Left renal cortex interstitium (tissue), 4 donors: ENCODE data around the gene ZDHHC14. TPM values are rescaled to one million over a fixed set of nuclear protein-coding genes. Genes with fewer than 3 reads are reported as not detected.
"Not testable (repeated sequence)": the region's sequence is repeated elsewhere in the genome, so short reads cannot be mapped to it uniquely, and the experiment has no call there.

ENCODE experiments used
- DNase-seq, 4 donors: peaks; one replicate each; pipeline ENCODE4 v3.0.0-alpha.2; 2013; ENCODE audit warnings: low read depth in 4 of 4, low spot score in 2 of 4, missing footprints in 1 of 4
- polyA plus RNA-seq, 4 donors: library from polyadenylated mRNA; unstranded; fragments of 120-200 nt; gene quantifications; one replicate each; pipeline ENCODE4 v1.2.1, GENCODE V29; 2013; ENCODE audit not compliant: insufficient read length in 4 of 4

The ZDHHC14 gene
- polyA plus RNA-seq, 4 donors: 18.8 to 21.6 (median 19.9) TPM

DNA sequence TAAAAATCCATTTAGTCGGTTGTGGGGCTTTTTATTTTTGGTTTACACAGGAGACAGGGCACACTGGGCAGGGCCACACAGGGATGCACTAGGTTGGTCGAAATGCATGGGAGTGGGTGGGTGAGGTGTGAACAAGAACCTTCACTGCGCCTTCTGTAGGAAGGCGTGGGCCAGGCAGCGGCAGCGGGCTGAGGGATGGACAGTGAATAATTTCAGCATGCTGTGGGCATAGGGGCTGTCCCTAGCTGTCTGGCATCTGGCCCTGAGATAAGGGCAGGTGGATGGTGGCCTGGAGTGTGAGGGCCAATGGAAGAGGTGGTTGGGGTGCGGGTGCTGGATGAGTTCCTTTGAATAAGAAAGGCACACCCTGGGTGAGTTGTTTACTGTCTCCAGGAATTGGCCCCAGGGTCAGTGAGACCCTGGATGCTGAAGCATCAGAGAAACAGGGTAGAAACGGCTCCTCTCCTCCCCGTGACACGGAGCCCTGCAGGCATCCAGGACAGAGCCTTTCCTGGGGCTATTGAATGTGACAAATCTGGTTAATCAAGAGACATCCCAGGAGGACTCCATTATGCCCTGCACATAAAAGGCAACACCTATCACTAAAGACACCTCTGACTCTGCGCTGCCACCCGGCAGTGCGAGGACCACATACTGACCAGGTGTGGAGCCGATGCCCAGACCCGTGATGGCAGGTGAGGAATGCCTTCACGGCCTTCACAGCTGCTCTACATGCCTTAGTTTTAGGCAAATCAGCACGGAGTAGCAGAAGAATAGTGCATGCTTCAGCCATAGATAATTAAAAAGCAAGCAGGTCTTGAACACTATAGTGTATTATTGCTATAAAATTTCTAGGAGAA, 319.0 kb downstream of the ZDHHC14 start:
- DNase-seq: no peak

DNA sequence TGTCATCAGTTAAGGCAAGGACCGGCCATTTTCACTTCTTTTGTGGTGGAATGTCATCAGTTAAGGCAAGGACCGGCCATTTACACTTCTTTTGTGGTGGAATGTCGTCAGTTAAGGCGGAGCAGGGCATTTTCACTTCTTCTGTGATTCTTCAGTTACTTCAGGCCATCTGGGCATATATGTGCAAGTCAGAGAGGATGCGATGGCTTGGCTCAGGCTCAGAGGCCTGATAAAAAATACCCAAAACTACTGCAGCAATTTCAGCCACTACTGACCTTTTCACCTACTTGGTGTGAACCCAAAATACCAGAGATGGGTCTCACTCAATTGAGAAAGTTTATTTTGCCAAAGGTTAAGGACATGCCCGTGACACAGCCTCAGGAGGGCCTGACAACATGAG, 325.4 kb downstream of the ZDHHC14 start:
- DNase-seq: not testable (repeated sequence)

DNA sequence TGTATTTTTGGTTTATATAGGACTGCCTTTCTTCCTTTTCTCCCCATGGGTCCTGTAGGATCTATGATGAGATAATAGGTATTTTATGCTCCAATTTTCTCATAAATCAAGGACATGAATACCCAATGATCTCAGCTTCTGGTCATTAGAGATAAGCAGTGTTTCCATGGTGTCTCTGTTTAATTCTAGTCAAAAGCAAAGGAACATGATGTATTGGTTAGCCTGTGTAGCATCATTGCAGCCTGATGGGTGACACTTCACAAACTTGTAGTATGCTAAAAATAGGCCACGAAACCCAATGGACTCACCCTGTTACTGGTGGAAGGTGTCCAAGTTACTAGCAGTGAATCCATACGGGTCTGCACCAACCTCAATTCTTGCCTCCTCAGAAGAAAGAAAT, 325.9 kb downstream of the ZDHHC14 start:
- no peak for DNase-seq

DNA sequence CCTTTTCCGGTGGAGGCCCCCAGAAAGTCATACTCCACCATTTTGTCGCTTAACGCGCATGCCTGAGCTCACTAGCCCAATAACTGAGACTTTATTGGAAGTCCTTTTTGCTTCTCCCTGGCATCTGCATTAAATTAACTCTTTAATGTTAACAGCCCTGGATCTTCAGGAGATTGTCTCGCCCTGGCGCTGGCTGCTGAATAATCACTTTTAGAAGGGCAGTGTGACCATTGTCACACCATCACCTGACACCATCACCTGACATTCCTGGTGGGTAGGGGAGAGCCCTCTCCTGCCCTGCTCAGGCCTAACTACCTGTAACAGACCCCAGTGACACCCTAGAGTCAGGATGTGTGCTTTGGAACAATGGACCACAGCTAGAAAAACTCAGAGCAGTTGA, 326.6 kb downstream of the ZDHHC14 start:
- no peak for DNase-seq

DNA sequence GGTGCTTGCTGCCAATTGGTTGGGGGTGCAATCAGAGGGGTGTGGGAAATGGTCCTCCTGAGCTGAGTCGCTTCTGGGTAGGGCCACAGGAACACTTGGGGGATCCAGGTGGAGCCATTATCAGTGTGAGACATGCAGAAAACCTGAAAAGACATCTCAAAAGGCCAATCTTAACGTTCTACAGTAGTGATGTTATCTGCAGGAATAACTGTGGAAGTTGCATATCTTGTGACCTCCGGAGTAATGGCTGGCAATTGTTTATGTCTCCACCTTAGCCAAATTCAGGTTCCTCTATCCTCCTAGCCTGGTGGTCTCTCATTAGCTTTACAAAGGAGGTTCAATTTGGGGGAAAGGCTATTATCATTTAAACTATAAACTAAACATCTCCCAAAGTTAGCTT, 327.2 kb downstream of the ZDHHC14 start:
- DNase-seq: no peak

DNA sequence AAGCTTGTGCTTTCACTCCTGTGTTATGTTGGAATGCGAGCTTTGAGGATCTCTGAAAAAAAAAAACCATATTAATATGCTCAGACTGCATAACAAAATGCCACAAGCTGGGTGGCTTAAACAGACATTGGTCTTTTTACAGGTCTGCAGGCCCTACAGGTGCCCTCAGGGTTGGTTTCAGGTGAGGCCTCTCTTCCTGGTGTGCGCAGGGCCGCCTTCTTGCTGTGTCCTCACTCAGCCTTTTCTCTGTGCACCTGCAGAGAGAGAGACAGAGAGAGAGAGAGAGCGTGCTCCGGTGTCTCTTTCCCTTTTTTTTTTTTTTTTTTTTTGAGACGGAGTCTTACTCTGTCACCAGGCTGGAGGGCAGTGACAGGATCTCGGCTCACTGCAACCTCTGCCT, 327.9 kb downstream of the ZDHHC14 start:
- DNase-seq: no peak

DNA sequence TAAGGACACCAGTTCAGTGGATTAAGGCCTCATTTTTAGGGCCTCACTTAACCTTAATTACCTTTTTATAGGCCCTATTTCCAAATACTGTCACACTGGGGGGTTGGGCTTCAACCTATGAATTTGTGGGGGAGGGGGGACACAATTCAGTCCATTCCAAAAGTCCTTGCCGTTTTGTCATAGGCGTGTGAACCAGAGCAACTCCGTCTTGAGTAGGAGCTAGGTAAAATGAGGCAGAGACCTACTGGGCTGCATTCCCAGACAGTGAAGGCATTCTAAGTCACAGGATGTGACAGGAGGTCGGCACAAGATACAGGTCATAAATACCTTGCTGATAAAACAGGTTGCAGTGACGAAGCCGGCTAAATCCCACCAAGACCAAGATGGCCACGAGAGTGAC, 328.6 kb downstream of the ZDHHC14 start:
- DNase-seq: no peak

DNA sequence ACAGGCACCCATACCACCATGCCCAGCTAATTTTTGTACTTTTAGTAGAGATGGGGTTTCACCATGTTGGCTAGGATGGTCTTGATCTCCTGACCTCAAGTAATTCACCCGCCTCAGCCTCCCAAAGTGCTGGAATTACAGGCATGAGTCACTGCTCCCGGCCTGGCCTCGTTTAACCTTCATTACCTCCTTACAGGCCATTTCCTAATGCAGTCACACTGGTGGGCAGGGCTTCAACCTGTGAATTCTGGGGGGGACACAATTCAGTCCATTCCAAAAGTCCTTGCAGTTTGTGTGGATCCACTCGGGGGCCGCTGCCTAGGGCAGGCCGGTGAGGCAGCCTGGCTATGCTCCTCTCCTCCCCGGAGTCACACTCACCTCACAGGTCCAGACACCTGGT, 329.6 kb downstream of the ZDHHC14 start:
- DNase-seq: no peak

DNA sequence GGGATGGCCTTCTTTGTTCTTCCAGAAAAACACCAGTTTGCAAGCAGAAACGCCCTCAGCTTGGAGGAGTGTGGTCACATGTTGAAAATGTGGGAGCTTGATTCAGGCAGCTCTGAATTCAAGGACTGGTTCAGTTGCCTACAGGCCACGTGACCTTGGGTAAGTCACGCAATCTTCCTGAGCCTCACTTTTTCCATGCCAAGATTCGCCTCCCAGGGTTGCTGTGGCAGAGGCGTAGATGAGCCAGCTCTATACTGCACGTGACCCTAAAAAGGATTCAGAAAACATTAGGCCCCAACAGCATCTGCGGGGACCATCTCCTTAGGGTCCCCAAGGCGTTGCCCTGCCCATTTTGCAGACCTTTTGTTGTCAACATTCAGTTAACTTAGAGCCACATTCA, 330.1 kb downstream of the ZDHHC14 start:
- no peak for DNase-seq

DNA sequence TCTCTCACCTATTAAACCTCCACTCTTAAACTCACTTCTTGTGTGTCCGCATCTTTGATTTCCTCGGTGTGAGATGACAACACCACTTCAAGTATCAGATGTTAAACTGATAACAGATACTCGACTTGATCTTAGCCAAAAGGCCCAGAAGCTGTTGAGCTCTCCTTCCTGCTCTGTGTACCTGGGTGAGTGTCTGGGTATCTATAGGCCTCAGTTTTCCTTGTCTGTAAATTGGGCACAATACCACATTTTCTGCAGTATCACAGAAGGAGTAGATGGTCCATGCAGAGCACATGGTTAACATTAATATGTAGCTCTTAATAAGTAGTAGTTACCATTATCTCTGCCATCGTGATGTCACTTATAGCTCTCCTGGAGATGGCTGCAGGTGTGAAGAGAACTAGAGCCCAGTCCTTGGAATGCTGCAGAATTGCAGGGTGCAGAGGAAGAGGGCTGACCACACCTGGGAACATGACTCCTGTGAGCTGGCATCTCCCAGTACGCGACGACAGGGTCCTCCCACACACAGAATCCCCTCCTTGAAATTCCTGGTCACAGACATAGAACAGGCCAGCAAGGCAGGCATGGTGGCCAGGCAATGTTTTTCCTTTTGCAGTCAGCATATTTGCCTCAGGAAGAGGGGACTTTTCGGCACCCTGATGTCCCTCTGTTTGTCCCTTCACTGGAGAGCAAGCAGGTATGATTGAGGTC, 331.8 kb downstream of the ZDHHC14 start:
- no peak for DNase-seq

DNA sequence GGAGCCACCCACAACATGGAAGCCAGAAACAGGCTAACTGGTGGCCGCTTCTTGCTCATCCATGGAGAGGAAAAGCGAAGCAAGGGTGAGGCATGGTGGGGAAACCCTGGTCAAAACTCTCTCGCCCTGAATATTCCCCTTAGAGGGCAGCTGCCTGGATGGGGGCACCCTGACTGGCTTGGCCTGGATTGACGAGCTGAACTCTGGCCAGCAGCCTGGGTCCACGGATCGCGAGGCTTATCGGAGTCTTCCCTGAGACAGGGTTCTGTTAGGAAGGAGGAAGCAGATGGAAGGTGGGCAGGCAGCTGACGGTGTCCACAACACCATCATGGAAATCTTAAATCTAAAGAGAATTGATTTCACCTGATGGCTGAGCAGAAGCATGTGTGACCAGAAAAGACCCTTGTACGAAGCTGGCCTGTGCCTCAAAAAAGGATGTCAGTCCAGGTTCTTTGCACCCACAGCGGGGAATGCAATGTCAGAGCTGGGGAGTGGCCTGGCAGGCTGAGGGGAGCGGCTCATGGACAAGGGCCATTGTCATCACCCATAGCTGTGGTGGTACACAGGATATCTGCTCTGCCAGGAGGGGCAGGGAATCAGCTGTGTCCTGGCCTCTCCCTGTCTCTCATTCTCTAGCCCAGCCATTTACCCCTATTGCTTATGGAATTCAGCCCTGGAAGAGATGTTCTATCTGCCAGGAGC, 332.6 kb downstream of the ZDHHC14 start:
- DNase-seq: no peak

DNA sequence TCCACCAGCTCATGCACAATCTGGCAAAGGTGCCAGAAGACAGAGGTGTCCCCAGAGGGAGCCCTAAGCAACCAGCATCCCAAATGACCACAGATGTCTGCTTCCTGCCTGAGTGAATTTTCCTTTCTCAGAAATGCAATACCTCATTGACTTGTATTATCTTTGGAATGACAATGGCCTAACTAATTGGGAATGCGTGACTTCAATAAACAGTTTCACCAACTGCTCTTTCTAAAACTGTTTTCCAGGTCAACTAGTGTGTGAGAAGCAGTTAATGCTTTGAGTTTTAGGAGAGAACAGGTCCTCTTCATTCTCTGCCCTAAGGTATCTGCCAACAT, 333.1 kb downstream of the ZDHHC14 start:
- no peak for DNase-seq

DNA sequence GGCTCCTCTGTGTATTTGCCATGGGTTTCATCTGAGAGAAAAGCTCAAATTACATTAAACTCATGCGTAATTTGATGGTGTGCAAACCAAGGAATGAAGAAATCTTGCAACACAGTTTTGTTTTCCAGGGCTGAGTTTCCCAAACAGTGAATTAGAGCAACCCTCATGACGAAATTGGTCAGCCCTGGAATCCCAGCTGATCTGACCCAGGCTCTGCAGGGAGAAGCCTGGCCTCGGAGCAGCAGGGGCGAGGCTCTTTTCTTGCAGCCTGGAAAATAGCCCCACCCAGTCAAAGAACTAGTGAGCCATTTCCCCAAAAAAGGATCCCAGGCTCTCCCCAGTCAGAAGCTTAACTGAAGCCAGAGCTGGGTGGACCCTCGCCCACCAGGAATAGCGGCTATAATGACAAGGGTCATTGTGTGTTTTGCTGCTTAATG, 334.8 kb downstream of the ZDHHC14 start:
- DNase-seq: no peak

DNA sequence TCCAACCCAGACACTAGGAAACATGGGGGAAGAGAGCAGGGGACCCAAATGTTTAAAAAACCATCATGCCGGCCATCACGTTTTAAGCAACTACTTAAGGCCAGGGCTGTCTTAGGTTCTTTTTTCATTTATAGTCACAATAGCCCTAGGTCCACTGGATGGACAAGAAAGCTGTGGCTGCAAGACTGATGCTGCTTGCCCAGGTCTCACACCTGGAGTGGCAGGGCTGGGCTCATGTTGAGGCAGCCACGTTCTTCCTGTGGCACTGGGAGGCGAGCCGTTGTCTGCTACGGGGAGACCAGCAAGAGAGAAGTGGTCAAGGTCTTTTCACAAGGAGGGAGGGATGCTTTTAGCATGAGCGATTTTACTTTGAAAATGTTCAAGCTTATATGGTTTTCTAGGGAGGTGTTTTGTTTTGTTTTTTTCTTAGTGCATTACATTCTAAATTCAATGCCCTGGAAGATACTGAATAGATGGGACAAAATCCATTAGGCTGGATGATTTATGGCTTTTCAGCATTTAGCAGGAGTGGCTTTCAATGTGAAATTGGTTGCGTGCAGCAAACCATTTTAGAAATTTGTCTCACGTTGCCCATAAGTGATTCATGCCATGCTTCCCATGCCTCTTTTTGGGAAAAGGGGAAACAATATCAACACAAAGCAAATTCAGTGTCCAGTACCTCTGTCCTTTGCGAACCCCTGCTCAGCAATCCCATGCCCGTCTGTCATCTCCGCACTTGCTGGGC, 335.4 kb downstream of the ZDHHC14 start:
- DNase-seq: no peak

DNA sequence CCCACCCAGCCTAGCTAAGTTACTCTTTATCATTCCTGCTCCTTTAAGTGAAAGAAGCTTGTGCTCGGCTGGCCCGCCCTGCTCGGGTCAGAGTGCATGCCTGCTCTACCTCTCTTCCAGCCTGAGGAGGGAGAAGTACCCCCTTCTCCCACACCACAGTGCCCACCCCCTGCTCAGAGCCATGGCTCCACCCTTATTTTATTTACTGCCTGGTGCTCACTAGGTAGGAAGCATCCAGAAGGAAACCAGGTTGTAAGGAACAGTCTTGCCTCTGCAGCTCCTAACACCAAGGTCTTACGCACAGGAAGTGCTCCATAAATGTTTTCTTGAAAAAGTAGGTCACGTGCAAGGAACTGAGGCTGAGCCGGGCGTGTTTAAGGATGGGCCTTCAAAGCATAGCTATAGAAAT, 336.4 kb downstream of the ZDHHC14 start:
- DNase-seq: no peak

DNA sequence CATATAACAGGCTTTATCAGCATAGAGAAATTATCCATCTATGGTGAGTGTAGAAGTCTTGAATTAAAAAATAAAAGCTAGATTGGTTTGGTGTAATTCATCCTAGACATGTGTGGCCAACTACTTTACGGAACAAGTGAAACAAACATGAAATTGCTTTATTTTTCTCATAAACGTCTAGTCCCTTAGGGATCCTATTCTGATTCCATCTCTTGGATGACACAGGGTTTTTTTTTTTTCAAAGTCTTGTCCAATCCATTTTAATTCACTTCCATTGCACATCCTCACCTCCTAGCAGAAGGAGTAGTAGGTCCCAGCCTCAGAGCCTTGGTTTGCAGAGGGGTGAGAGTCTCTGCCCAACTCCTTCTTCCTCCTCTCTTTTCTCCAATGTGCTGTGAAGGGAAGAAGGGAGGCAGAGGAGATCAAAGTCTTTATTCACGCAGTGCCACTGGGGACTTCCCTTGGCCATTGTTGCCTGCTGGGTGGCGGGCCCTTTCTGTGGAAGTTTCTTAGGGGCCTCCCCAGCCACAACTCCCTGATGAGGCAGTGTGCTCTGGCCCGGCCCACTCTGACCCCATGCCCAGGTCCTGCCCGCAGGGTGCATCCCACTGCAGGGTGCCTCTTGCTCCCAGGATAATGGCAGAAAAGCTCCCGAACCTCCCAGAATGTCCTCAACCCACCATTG, 337.7 kb downstream of the ZDHHC14 start:
- no peak for DNase-seq

DNA sequence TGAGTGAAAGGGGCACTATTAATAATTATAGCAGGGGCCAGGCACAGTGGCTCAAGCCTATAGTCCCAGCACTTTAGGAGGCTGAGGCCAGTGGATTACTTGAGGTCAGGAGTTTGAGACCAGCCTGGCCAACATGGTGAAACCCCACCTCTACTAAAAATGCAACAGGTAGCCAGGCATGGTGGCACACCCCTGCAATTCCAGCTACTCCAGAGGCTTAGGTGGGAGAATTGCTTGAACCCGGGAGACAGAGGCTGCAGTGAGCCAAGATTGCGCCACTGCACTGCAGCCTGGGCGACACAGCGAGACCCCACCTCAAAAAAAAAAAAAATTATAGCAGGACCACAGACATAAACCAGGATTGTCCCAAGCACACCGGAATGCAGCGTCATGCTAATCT, 340.0 kb downstream of the ZDHHC14 start:
- not testable (repeated sequence) for DNase-seq

DNA sequence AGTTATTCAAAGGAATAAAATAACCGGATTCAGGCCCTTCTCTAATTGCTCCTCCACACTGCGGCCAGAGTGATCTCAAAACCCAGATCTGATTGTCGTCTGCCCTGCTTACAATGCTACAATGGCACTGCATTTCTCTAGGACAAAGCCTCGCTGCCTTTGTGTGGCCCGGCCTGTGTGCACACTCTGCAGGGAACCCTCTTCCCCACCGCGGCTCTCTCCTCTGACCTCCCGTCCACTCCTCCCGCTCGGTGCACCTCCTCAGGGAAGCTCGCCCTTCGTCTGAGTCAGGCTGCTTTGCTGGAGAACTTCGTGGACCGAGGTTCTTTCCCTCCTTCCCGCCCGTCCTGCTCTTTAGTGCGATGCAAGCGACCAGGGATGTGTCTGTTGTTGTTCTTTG, 340.4 kb downstream of the ZDHHC14 start:
- DNase-seq: no peak

DNA sequence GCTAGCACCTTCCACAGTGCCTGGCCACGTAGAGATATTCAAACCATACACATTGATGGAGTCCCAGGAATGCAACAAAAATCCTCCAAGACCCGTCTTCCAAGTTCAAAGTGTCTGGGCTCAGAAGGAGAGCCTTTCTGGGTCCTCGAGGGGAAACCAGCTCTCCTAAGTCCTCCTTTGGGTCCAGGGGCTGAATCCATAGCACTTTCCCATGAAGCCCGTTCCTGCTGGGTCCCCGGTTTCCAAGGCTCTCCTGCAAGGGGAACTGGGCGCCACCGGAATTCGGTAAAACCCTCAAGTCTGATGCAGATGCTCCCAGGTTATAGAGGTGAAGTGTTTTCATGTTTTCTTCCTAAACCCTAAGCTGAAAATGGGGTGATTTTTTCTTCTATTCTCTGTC, 340.8 kb downstream of the ZDHHC14 start:
- DNase-seq: no peak

DNA sequence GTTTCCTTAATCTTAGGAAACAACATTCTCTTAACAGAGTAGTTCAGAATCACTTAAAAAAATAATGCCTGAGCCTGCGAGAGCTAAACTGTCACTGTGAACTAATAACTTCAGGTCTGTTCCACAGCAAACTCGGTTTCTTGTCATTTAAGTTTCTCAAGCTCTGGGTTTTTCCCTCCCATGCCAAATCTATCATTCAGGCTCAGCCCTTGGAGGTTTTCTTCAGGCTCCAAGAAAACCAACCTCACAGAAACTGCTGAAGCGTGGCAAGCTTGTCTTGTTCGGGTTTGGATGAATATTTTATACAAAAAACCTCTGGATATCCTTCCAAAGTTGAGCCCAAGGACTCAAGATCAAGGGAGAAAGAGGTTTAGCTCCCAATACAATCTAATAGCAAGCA, 342.4 kb downstream of the ZDHHC14 start:
- no peak for DNase-seq
